GM18519 (cell line): ENCODE results near the gene ARAP2.

Experiments
- ATAC-seq: cut with Tn5 transposase; IDR thresholded peaks from one replicate; pipeline ENCODE4 v1.9.1; 2021; ENCODE audit warnings: mild to moderate bottlenecking, moderate library complexity; ENCODE audit not compliant: unreplicated experiment, low FRiP score

ARAP2 gene

GRCh38 chr4:36220776-36221175, 23.5 kb downstream of the ARAP2 start:
- ATAC-seq: no peak

GRCh38 chr4:36218121-36218520, 26.2 kb downstream of the ARAP2 start:
- ATAC-seq: no peak

GRCh38 chr4:36215627-36216026, 28.7 kb downstream of the ARAP2 start:
- no peak for ATAC-seq

DNA sequence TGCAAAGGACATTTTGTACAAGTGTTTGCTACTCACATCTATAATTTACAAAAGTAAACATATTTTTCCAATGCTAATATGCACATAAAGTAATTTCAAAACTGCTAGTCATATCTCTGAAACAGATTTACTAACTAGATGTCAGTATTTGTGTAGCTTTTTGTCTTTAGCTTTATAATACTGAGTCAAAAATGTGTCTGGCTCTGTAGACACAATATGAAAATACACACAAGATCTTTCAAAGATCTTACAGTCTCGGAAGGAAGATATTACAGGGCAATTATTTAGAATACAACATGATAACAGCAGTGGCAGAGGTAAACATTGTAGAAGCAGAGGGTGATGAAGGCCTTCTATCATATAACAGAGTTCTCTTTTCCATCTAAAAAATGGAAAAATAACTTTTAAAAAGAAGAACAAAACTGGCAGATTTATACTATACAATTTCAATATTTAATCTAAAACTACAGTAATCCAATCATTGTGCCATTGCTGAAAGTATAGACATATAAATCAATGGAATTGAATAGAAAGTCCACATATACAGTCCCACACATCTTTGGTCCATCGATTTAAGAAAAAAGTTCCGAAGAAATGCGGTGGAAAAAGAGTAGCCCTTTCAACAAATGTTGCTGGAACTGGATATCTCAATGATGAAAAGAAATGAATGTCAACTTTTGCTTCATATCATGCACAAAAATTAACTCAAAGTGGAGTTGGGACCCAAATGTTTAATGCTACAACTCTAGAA, 29.4 kb downstream of the ARAP2 start:
- ATAC-seq: no peak

DNA sequence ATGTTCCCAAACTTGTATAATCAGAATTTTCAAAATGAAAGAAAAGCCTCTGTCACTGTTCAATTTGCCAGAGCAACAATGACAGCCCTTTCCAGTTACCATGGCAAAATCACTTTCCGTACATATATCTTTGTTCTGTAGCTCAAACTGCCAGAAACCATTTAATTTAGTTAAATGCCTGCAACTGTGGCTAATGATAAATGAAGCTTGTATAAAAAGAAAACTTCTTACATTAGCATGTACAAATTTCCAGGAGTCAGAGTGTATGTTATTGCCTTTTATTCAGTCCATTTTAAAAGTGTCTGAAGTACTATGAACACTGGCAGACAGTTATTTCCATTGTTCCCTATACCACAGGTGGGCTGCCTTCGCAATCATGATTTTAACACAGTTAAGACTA, 30.3 kb downstream of the ARAP2 start:
- ATAC-seq: no peak

DNA sequence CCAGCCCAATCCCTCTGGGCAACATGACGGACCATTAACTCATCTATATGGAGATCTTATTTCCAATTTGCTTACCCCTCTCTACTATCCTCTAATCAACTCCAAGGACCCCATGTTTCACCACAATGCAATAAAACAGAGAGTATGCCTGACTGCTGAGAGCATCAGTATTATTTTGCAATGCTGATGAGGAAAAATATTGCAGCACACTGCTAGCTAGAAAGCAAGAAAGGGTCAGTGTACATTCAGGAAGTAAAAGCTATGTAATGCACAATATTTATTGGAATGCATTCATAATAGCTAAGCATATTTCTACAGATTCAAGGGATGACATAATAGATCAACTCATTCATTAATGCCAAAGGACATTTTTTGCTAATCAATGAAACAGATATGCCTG, 33.2 kb downstream of the ARAP2 start:
- no peak for ATAC-seq

DNA sequence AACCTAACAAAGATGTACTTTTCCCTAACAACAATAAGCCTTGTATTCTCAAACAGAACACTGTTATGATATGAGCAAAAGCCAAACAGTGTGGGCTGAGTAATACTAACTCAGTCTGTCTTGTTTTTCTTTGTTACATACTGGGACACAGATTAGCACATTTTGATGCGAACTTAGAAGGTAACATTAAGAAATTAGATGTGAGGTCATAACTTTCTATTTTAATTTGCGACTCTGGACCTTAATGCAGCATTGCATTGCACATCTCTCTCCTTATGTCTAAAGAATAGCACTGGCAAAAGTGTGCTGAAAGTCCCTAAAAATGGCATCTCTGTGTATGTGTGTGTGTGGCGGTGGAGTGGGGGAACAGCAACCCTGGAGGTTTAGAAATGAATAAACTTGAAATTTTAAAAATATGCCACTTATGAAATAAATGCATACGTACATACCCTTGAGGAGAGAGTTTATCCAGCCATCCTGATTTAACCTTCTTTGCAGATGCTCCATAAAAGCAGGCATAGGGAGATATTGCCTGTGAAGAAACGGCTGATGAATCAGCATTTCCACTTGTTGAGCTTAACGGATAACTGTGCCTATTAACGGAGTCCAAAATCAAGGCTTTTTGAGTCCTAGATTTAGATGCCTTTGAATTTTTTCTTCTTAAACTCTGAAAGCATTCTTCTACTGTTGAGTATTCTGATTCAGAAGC, 34.2 kb downstream of the ARAP2 start:
- ATAC-seq: peak; percentile 48

- ATAC-seq: peak; percentile 71
Measured at GRCh38 chr4:36208893-36209473, 35.3 kb downstream of the ARAP2 start.

DNA sequence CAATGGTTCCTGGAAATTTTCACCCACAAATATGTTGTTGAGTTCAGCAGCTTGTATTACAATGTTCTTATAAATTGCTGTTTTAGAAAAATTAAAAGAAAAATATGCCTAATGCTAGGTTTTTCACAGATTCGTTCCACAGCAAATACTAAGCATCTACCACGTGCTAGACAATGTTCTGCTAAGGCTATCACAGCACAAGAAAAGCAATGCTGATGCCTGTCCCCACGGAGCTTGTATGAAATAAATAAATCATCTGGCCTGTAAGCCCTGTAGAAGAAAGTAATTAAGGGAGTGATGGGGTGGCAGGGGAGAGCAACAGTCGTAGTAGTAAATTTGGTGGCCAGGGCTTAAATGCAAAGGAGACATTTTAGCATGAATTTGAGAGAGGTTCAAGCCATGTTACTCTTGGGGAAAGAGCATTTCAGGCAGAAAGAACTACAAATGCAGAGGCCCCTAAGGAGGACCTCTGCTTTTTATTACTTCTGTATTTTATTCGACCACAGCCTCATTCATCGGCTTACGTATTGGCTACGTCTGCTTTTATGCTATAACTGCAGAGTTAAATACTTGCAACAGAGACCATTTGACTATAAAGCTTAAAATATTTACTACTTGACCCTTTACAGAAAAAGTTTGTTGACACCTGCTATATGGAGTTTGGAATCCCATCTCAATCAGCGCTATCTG, 36.3 kb downstream of the ARAP2 start:
- no peak for ATAC-seq

GRCh38 chr4:36207367-36207766, 36.9 kb downstream of the ARAP2 start:
- ATAC-seq: no peak

DNA sequence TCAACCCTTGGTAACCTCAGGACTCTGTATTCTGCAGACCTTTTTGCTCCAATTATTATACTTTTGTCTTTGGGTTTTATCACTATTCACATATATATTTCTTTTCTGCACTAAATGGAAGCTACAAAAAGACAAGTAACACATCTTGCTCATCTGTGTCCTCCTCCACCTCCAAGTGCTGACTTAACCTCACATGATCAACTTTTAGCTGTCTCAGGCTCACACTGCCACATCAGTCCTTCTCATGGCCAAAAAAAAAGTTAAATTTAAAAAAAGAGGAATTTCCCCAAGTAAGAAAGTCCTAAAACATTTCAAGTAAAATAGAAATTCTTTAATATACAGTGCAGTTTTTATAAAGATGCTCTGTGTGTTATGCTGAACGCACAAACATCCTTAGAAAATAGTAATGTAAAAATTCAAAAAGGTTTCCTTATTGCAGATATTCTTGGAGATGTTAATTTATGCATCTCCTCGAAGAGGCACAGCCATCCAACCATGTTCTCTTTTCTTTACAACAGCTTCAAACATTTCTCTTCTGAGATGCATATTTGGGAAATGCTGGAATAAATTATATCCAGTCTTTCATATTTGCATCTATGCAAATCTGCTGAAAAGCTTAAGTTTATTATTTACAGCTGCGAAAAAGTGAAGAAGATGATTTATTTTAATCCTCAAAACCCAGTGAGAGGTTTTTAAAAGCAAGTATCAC, 37.6 kb downstream of the ARAP2 start:
- ATAC-seq: no peak

- no peak for ATAC-seq
Measured at GRCh38 chr4:36206012-36206411, 38.3 kb downstream of the ARAP2 start.

DNA sequence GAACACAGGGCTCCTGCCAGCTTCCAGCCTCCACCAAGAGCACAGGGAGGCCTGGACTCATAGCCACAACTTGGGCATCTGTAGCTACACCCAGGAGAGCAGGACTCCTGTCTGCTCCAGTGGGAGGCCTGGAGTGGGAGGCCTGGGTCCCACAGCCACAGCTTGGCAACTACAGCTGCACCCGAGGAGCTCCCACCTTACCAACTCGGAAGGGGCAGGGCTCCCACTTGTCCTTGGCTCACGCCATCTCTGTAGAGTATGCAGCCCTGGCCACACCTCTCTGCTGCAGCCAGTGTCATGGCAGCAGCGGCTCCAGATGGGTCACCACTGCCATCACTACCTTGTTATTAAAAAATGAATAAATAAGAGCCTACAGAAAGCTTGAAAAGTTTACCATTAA, 45.5 kb downstream of the ARAP2 start:
- no peak for ATAC-seq

DNA sequence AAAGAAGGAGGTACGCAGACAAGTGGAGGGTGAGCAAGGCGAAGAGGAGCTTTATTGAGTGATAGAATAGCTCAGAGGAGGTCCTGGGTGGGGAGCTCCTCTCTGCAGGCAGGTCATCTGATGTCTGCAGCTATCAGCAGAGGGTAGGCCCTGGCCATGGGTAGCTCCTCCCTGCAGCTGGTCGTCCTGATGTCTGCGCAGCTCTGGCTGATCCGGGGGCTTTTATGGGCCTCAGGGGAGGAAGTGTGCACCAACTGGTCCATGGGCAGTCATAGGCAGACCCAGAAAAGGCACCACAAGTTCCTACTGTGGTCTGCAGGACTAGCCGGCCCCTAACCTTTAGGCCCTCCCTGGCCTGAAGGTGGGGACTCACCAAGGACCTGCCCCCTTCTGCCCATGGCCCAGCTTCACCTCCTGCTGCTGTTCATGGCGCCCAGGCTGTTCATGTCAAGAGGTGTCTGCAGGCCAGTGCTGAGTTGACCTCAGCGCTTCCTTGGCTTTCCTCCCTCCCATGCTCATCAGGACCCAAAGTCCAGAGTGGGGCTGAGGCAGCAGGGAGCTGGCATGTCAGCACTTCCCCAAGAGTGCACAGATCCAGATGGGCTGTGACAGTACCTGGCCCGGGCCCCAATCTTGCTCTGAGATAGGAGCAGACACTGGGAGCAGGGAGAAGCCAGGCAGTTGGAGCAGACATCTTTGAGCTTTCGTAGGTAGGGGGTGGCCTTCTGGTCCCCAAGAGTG, 46.1 kb downstream of the ARAP2 start:
- no peak for ATAC-seq

DNA sequence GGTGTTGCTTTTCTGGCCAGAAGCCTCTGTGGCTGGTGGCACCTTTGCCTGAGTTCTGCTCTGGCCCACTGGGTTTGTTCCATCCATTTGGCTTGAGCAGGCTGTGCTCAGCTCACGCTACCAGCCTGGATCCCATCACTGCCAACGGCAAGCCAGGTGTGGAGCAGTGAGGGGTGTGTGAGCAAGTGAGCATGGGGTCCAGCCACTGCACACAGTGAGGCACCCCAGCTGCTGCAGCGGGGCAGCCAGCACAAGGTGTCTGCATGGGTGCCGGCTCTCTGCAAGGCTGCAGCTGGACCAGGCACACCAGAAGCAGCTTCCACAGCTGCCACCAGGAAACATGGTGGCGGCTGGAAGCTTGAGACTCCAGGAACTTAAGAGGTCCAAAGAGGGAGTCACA, 46.8 kb downstream of the ARAP2 start:
- ATAC-seq: no peak

- no peak for ATAC-seq
Measured at GRCh38 chr4:36196145-36196913, 48.0 kb downstream of the ARAP2 start.

GRCh38 chr4:36192922-36193321, 51.4 kb downstream of the ARAP2 start:
- no peak for ATAC-seq

- peak; percentile 68 for ATAC-seq
Measured at GRCh38 chr4:36189511-36190226, 54.6 kb downstream of the ARAP2 start.
